ENCODE data around the gene IGSF22.

IGSF22 gene

DNA sequence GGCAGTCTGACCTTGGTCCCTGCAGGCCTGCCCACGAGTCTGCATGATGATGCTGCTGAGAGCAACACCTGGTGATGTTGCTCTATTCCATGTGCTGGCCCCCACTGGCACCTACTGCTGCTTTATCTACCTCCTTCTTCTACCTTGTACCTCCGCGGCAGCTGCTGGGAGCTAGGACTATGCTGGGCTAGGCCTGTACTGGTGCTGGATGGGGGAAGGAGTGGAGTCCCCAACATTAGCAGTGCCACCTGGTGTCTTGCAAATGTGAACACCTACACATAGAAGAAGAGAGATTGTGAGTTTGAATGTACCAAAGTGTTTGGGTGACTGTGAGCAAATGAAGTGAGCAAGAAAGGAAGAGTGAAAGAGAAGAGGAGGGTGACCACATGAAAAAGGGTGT lies 35.2 kb upstream of the IGSF22 start (continued):
- TF ChIP-seq, protein P1, sequence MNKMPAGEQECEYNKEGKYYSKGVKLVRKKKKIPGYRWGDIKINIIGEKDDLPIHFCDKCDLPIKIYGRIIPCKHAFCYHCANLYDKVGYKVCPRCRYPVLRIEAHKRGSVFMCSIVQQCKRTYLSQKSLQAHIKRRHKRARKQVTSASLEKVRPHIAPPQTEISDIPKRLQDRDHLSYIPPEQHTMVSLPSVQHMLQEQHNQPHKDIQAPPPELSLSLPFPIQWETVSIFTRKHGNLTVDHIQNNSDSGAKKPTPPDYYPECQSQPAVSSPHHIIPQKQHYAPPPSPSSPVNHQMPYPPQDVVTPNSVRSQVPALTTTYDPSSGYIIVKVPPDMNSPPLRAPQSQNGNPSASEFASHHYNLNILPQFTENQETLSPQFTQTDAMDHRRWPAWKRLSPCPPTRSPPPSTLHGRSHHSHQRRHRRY (tag by site-specific recombination; IDR thresholded peaks at IDR 0.05): no peak
- no peak for TF ChIP-seq ZNF404 (tag by site-specific recombination; IDR thresholded peaks at IDR 0.05)
- no peak for TF ChIP-seq GLIS1 (tag by site-specific recombination; IDR thresholded peaks at IDR 0.05)
- TF ChIP-seq FEZF1 (tag by site-specific recombination; IDR thresholded peaks at IDR 0.05): no peak
- no peak for TF ChIP-seq ZNF214 (tag by site-specific recombination; IDR thresholded peaks at IDR 0.05; ENCODE audit: borderline replicate concordance)
- TF ChIP-seq ZNF548 (tag by site-specific recombination; IDR thresholded peaks at IDR 0.05): no peak

DNA sequence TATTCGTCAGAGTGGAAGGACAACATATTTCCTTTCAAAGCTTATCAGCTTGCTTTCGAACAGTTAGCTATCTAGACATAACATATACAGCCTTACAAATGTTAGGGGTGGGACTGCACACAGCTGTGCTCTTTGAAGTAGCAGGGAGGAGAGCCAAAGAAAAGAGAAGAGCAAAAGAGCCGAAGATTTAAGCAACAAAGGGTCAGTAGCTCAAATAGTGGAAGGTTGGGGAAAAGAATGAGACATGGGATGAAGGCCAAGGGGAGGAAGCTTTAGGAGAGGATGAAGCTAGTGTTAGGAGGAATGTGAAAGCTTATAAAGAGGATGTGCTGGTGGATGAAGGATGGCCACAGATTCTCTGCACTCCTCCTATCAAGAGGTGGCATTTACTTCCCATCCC lies 31.8 kb upstream of the IGSF22 start:
- ChIA-PET CTCF (interaction anchor here (0.5 to 1.3 kb wide), 5 partner anchors 9 to 133 kb away, joined by 3 to 5 read pairs (median 4); no protein-coding TSS in a partner anchor), POLR2A (no interaction called here)
- Histone ChIP-seq H3K27ac (ENCODE audit: extremely low read depth, low read depth, low read length) (no peak overlapping the region), H3K9me3 (ENCODE audit: control insufficient read depth, insufficient read depth, low read depth, low read length) (no peaks in the 10 kb centered on the region), H3K36me3 (ENCODE audit: control insufficient read depth in 2 of 2, insufficient read depth in 1 of 2, low read length in 2 of 2) (no peaks in the 10 kb centered on the region), H3K4me1 (ENCODE audit: control insufficient read depth, insufficient read depth, low read length) (no peaks in the 10 kb centered on the region), H3K4me3 (ENCODE audit: low read depth, low read length) (no peak overlapping the region)
- TF ChIP-seq ZNF175 (tag by site-specific recombination; IDR thresholded peaks at IDR 0.05) (no peak), BCL11B (tag by site-specific recombination; IDR thresholded peaks at IDR 0.05; ENCODE audit: low read depth) (no peak), SALL2 (tag by site-specific recombination; IDR thresholded peaks at IDR 0.05; ENCODE audit: borderline replicate concordance) (no peak), ZNF335 (tag by site-specific recombination; conservative IDR thresholded peaks at IDR 0.05) (no peak), HOXC10 (CRISPR knock-in tag; IDR thresholded peaks at IDR 0.05) (no peak), ZNF311 (tag by site-specific recombination; IDR thresholded peaks at IDR 0.05; ENCODE audit: borderline replicate concordance) (no peak), ZNF350 (tag by site-specific recombination; IDR thresholded peaks at IDR 0.05) (no peak), GLI2 (tag by site-specific recombination; IDR thresholded peaks at IDR 0.05; ENCODE audit: borderline replicate concordance, low read depth) (no peak), ZFP41 (tag by site-specific recombination; IDR thresholded peaks at IDR 0.05; ENCODE audit: borderline replicate concordance) (no peak), ZNF473 (tag by site-specific recombination; IDR thresholded peaks at IDR 0.05) (no peak), ZNF184 (tag by site-specific recombination; IDR thresholded peaks at IDR 0.05) (no peak), ZNF529 (tag by site-specific recombination; IDR thresholded peaks at IDR 0.05; ENCODE audit: insufficient replicate concordance) (no peak), ZNF768 (tag by site-specific recombination; IDR thresholded peaks at IDR 0.05) (no peak)
- TF ChIP-seq, protein P2, sequence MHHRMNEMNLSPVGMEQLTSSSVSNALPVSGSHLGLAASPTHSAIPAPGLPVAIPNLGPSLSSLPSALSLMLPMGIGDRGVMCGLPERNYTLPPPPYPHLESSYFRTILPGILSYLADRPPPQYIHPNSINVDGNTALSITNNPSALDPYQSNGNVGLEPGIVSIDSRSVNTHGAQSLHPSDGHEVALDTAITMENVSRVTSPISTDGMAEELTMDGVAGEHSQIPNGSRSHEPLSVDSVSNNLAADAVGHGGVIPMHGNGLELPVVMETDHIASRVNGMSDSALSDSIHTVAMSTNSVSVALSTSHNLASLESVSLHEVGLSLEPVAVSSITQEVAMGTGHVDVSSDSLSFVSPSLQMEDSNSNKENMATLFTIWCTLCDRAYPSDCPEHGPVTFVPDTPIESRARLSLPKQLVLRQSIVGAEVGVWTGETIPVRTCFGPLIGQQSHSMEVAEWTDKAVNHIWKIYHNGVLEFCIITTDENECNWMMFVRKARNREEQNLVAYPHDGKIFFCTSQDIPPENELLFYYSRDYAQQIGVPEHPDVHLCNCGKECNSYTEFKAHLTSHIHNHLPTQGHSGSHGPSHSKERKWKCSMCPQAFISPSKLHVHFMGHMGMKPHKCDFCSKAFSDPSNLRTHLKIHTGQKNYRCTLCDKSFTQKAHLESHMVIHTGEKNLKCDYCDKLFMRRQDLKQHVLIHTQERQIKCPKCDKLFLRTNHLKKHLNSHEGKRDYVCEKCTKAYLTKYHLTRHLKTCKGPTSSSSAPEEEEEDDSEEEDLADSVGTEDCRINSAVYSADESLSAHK (tag by site-specific recombination; IDR thresholded peaks at IDR 0.05): no peak
- TF ChIP-seq, protein P3, sequence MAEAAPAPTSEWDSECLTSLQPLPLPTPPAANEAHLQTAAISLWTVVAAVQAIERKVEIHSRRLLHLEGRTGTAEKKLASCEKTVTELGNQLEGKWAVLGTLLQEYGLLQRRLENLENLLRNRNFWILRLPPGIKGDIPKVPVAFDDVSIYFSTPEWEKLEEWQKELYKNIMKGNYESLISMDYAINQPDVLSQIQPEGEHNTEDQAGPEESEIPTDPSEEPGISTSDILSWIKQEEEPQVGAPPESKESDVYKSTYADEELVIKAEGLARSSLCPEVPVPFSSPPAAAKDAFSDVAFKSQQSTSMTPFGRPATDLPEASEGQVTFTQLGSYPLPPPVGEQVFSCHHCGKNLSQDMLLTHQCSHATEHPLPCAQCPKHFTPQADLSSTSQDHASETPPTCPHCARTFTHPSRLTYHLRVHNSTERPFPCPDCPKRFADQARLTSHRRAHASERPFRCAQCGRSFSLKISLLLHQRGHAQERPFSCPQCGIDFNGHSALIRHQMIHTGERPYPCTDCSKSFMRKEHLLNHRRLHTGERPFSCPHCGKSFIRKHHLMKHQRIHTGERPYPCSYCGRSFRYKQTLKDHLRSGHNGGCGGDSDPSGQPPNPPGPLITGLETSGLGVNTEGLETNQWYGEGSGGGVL (tag by site-specific recombination; IDR thresholded peaks at IDR 0.05): no peak
- TF ChIP-seq, protein P4, sequence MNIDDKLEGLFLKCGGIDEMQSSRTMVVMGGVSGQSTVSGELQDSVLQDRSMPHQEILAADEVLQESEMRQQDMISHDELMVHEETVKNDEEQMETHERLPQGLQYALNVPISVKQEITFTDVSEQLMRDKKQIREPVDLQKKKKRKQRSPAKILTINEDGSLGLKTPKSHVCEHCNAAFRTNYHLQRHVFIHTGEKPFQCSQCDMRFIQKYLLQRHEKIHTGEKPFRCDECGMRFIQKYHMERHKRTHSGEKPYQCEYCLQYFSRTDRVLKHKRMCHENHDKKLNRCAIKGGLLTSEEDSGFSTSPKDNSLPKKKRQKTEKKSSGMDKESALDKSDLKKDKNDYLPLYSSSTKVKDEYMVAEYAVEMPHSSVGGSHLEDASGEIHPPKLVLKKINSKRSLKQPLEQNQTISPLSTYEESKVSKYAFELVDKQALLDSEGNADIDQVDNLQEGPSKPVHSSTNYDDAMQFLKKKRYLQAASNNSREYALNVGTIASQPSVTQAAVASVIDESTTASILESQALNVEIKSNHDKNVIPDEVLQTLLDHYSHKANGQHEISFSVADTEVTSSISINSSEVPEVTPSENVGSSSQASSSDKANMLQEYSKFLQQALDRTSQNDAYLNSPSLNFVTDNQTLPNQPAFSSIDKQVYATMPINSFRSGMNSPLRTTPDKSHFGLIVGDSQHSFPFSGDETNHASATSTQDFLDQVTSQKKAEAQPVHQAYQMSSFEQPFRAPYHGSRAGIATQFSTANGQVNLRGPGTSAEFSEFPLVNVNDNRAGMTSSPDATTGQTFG (tag by site-specific recombination; IDR thresholded peaks at IDR 0.05; ENCODE audit: borderline replicate concordance): no peak
- TF ChIP-seq, protein P5, sequence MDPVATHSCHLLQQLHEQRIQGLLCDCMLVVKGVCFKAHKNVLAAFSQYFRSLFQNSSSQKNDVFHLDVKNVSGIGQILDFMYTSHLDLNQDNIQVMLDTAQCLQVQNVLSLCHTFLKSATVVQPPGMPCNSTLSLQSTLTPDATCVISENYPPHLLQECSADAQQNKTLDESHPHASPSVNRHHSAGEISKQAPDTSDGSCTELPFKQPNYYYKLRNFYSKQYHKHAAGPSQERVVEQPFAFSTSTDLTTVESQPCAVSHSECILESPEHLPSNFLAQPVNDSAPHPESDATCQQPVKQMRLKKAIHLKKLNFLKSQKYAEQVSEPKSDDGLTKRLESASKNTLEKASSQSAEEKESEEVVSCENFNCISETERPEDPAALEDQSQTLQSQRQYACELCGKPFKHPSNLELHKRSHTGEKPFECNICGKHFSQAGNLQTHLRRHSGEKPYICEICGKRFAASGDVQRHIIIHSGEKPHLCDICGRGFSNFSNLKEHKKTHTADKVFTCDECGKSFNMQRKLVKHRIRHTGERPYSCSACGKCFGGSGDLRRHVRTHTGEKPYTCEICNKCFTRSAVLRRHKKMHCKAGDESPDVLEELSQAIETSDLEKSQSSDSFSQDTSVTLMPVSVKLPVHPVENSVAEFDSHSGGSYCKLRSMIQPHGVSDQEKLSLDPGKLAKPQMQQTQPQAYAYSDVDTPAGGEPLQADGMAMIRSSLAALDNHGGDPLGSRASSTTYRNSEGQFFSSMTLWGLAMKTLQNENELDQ (tag by site-specific recombination; IDR thresholded peaks at IDR 0.05; ENCODE audit: low read depth): no peak
- TF ChIP-seq, protein P6, sequence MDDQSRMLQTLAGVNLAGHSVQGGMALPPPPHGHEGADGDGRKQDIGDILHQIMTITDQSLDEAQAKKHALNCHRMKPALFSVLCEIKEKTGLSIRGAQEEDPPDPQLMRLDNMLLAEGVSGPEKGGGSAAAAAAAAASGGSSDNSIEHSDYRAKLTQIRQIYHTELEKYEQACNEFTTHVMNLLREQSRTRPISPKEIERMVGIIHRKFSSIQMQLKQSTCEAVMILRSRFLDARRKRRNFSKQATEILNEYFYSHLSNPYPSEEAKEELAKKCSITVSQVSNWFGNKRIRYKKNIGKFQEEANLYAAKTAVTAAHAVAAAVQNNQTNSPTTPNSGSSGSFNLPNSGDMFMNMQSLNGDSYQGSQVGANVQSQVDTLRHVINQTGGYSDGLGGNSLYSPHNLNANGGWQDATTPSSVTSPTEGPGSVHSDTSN (CRISPR knock-in tag; IDR thresholded peaks at IDR 0.05): no peak
